Lower lobe of right lung (tissue), 2 donors: ENCODE measurements around the gene MPLKIP. TPM values are rescaled to one million over a fixed set of nuclear protein-coding genes. Genes with fewer than 3 reads are reported as not detected.

ENCODE experiments used
- ATAC-seq, 2 donors: fragments of 200-7000 bp; cut with Tn5 transposase; one replicate each; pipeline ENCODE4 v1.9.1; 2020 to 2022; ENCODE audit warnings: mild to moderate bottlenecking in 2 of 2, moderate library complexity in 2 of 2
- DNase-seq: peaks from one replicate; pipeline ENCODE4 v3.0.0-alpha.2; 2020
- H3K27ac ChIP-seq: fragments of 200-600 bp; one replicate; pipeline ENCODE4 v1.8.0; 2022
- H3K27me3 ChIP-seq: fragments of 200-600 bp; one replicate; pipeline ENCODE4 v1.8.0; 2022; ENCODE audit warnings: low read depth
- H3K36me3 ChIP-seq: fragments of 200-600 bp; one replicate; pipeline ENCODE4 v1.8.0; 2022; ENCODE audit warnings: mild to moderate bottlenecking
- H3K4me1 ChIP-seq: fragments of 200-600 bp; one replicate; pipeline ENCODE4 v1.8.0; 2022
- H3K4me3 ChIP-seq: fragments of 200-600 bp; one replicate; pipeline ENCODE4 v1.8.0; 2022; ENCODE audit warnings: mild to moderate bottlenecking
- H3K9me3 ChIP-seq: fragments of 200-600 bp; one replicate; pipeline ENCODE4 v1.8.0; 2022
- intact Hi-C: fragments of 100-400 bp; cut with DNase I; formaldehyde crosslinking; loops from one replicate; pipeline ENCODE4 v1.11.0; 2022
- total RNA-seq: library from RNA; stranded (reverse); fragmentation: NEBNext Ultra II Directional; extraction: Animal tissue kit (Norgen Biotek cat#: 25700); gene quantifications from one replicate; pipeline ENCODE4 v1.2.1, GENCODE V29; 2021
- TF ChIP-seq, protein P1 (sequence below): fragments of 200-600 bp; IDR thresholded peaks from one replicate; pipeline ENCODE4 v1.8.0; 2022; ENCODE audit warnings: antibody characterized with exemption, mild to moderate bottlenecking
- donor health status: DM: no; HTN: yes; CAD: no; lungs with severe emphysema.

Gene MPLKIP
- total RNA-seq, 1 donor from 2014 or later: 28.5 TPM

DNA sequence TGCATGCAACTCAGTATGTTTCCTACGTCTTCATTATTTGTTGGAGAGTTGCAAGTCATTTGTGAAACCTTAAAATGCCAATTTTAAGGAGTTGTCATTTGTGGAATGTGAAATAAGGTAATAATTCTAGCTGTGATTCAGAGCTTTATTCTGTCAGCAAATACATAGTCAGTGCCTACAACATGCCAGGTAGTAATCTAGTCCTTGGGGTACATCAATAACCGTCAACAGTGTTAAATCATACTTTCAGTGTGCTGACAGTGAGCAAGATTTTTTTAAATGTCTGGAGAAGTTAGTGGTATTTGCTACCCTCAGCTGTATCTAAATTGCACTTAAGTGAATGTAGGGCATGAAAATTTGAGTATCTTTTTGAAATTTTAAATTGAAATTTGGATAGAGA is 36.7 kb downstream of the MPLKIP start:
- DNase-seq: no peak
- H3K36me3 ChIP-seq: peaks cover 35% of the 10 kb centered on the region
- ATAC-seq: no peak
- intact Hi-C loops: no loop called here
- no peak overlapping the region for H3K4me3 ChIP-seq
- H3K27ac ChIP-seq: no peak overlapping the region
- no peaks in the 10 kb centered on the region for H3K27me3 ChIP-seq
- no peaks in the 10 kb centered on the region for H3K9me3 ChIP-seq
- TF ChIP-seq, protein P1, sequence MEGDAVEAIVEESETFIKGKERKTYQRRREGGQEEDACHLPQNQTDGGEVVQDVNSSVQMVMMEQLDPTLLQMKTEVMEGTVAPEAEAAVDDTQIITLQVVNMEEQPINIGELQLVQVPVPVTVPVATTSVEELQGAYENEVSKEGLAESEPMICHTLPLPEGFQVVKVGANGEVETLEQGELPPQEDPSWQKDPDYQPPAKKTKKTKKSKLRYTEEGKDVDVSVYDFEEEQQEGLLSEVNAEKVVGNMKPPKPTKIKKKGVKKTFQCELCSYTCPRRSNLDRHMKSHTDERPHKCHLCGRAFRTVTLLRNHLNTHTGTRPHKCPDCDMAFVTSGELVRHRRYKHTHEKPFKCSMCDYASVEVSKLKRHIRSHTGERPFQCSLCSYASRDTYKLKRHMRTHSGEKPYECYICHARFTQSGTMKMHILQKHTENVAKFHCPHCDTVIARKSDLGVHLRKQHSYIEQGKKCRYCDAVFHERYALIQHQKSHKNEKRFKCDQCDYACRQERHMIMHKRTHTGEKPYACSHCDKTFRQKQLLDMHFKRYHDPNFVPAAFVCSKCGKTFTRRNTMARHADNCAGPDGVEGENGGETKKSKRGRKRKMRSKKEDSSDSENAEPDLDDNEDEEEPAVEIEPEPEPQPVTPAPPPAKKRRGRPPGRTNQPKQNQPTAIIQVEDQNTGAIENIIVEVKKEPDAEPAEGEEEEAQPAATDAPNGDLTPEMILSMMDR: no peak
- H3K4me1 ChIP-seq: no peaks in the 10 kb centered on the region

DNA sequence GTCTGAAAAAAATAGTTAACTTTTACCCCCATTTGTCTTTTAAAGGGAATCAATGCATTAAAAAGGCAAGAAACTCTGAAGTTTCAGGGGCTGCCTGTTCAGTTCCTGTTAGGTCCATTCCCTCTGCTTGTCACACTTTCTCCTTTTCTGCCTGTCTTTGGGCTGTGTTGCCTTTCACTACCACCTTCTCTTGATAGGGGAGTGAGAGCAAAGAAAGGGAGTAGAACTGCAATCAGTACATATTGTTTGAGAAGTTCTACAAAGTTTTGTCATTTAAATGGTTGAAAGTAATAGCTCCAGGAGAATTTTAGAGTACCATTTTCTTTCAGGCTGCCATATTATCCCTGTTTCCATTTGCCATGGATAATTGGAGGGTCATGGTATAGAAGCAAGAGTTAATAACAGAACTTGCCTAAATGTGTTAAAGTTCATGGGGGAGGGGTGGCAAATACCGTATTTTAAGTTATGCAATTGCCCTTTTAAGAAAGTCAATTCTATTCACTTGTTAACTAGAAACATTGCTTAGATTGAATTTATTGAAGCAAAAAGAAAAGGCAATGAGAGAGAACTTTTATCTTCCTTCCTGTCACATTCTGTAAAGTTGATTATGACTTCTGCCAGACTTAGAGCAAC is 38.6 kb downstream of the MPLKIP start:
- H3K4me3 ChIP-seq: no peak overlapping the region
- H3K9me3 ChIP-seq: no peaks in the 10 kb centered on the region
- intact Hi-C loops: no loop called here
- no peak overlapping the region for H3K27ac ChIP-seq
- DNase-seq (no peak), ATAC-seq (no peak)
- H3K27me3 ChIP-seq: no peaks in the 10 kb centered on the region
- TF ChIP-seq, protein P1: no peak
- H3K36me3 ChIP-seq: peaks cover 52% of the 10 kb centered on the region
- no peaks in the 10 kb centered on the region for H3K4me1 ChIP-seq

DNA sequence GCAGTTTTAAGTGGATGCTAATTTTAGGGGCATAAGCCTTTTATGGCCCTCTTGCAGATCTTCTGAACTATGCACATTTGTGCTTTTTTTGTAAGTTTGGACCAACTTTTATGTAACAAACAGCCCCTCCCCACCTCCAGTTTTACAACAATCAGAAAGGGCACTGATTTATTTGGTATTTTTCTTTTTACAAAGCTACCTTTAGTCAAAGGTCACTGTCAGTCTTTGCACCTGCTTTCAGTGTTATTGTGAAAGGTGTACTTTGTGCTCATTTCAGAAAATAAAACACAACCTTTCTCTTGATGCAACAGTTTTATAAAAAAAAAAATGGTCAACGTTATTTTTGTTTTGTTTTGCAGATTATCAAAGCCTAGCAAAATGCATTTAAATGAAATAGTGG is 39.2 kb downstream of the MPLKIP start:
- ATAC-seq (no peak), DNase-seq (no peak)
- Histone ChIP-seq H3K27me3 (no peaks in the 10 kb centered on the region), H3K36me3 (peaks cover 57% of the 10 kb centered on the region), H3K9me3 (no peaks in the 10 kb centered on the region), H3K4me1 (no peaks in the 10 kb centered on the region), H3K27ac (no peak overlapping the region), H3K4me3 (no peak overlapping the region)
- intact Hi-C loops: no loop called here
- TF ChIP-seq, protein P1: no peak

DNA sequence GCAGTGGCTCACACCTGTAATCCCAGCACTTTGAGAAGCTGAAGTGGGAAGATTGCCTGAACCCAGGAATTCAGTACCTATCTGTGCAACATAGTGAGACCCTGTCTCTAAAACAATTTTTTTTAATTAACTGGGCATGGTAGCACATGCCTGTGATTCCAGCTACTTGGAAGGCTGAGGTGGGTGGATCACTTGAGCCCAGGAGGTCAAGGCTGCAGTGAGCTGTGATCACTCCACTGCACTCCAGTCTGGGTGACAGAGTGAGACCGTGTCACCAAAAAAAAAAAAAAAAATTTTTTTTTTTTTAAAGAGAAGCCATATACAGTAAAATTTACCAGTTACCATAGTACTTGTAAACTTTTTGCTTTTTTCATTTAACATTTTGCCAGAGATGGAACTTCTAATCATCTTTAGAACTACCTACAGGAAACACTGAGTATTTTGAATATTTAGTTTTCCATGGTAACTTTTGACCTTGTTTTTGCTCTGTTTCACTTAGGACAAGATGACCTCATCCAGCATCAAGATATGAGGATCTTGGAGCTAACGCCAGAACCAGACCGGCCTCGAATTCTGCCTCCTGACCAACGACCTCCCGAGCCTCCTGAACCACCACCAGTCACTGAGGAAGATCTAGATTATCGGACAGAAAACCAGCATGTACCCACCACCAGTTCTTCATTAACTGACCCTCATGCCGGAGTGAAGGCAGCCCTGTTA is 40.6 kb downstream of the MPLKIP start:
- intact Hi-C loops: no loop called here
- Histone ChIP-seq H3K27me3 (no peaks in the 10 kb centered on the region), H3K4me1 (no peaks in the 10 kb centered on the region), H3K4me3 (no peak overlapping the region), H3K27ac (no peak overlapping the region), H3K9me3 (no peaks in the 10 kb centered on the region), H3K36me3 (peaks cover 68% of the 10 kb centered on the region)
- no peak for ATAC-seq
- DNase-seq: no peak
- TF ChIP-seq, protein P1: no peak

DNA sequence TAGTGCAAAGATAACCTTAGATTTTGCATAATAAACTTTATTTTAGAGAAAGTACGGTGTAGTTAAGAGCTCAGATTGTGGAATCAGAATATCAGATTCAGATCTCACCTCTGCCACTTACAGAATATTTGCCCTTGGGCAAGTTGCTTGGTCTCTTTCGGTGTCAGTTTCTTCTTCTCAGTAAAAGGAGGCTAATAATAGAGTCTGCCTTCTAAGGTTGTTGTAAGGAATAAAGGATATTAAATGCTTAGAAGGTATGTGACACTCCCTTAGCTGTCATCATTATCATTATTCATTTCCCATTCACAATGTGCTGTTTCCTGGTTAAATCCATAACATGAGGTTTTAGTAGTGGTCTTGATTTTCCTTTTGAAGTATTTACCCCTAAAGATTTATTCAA is 42.2 kb downstream of the MPLKIP start:
- ATAC-seq (no peak), DNase-seq (no peak)
- Histone ChIP-seq H3K9me3 (no peaks in the 10 kb centered on the region), H3K27ac (no peak overlapping the region), H3K4me1 (no peaks in the 10 kb centered on the region), H3K27me3 (no peaks in the 10 kb centered on the region), H3K36me3 (peaks cover 81% of the 10 kb centered on the region), H3K4me3 (no peak overlapping the region)
- intact Hi-C loops: no loop called here
- TF ChIP-seq, protein P1: no peak
